Neuronal stem cell (in vitro differentiated cells): Measurements from ENCODE around the gene ZBTB42.
"Not testable (repeated sequence)": the region's sequence is repeated elsewhere in the genome, so short reads cannot be mapped to it uniquely, and the experiment has no call there.

Source experiments
- DNase-seq: peaks from one replicate; pipeline ENCODE4 v3.0.0-alpha.2; 2013; ENCODE audit warnings: low spot score
- H2AFZ ChIP-seq: one replicate; pipeline ENCODE4 v1.6.1; 2013; ENCODE audit warnings: mild to moderate bottlenecking, low read length, inconsistent platforms
- H2AK5ac ChIP-seq: 2 replicates; pipeline ENCODE4 v1.6.1; 2013; ENCODE audit warnings: low read depth, mild to moderate bottlenecking, inconsistent platforms, low read length, moderate library complexity, mixed read lengths
- H2BK120ac ChIP-seq: 2 replicates; pipeline ENCODE4 v1.6.1; 2013; ENCODE audit warnings: low read depth, mild to moderate bottlenecking, inconsistent platforms, low read length, moderate library complexity, mixed read lengths
- H2BK12ac ChIP-seq: one replicate; pipeline ENCODE4 v1.6.1; 2013; ENCODE audit warnings: low read length, inconsistent platforms
- H2BK15ac ChIP-seq: 2 replicates; pipeline ENCODE4 v1.6.1; 2013; ENCODE audit warnings: mild to moderate bottlenecking, low read length, inconsistent platforms, mixed read lengths
- H2BK5ac ChIP-seq: one replicate; pipeline ENCODE4 v1.6.1; 2013; ENCODE audit warnings: inconsistent platforms, mild to moderate bottlenecking, low read length, moderate library complexity
- H3K14ac ChIP-seq: one replicate; pipeline ENCODE4 v1.6.1; 2013; ENCODE audit warnings: low read length, inconsistent platforms
- H3K18ac ChIP-seq: 2 replicates; pipeline ENCODE4 v1.6.1; 2013; ENCODE audit warnings: low read length, inconsistent platforms
- H3K23ac ChIP-seq: 2 replicates; pipeline ENCODE4 v1.6.1; 2013; ENCODE audit warnings: low read depth, mild to moderate bottlenecking, mixed read lengths, low read length, inconsistent platforms; ENCODE audit not compliant: poor library complexity
- H3K27ac ChIP-seq: replicated peaks from 3 replicates; pipeline ENCODE4 v1.5.1; 2013; ENCODE audit warnings: low read length, inconsistent platforms
- H3K27me3 ChIP-seq, 3 experiments: 2 replicates each; pipeline ENCODE4 v1.6.1; 2013; ENCODE audit warnings: low read length in 3 of 3, mild to moderate bottlenecking in 2 of 3, inconsistent platforms in 1 of 3, low read depth in 1 of 3, mixed read lengths in 1 of 3, moderate library complexity in 1 of 3; ENCODE audit not compliant: control insufficient read depth in 3 of 3, insufficient read depth in 3 of 3
- H3K36me3 ChIP-seq, 2 donors: replicated peaks in 1 of 2; 2 replicates each; pipeline ENCODE4 v1.6.1; 2013; ENCODE audit warnings: low read length in 2 of 2; ENCODE audit not compliant: control insufficient read depth in 2 of 2, insufficient read depth in 2 of 2
- H3K4ac ChIP-seq: 2 replicates; pipeline ENCODE4 v1.6.1; 2013; ENCODE audit warnings: inconsistent platforms, mild to moderate bottlenecking, low read length, moderate library complexity
- H3K4me1 ChIP-seq, 2 donors: 1 replicate in 1 of 2; 2 replicates in 1 of 2; pipeline ENCODE4 v1.6.1; 2013; ENCODE audit warnings: low read length in 2 of 2, low read depth in 1 of 2; ENCODE audit not compliant: control insufficient read depth in 2 of 2, insufficient read depth in 1 of 2
- H3K4me2 ChIP-seq: one replicate; pipeline ENCODE4 v1.6.1; 2013; ENCODE audit warnings: mild to moderate bottlenecking, low read length, inconsistent platforms; ENCODE audit not compliant: insufficient read depth, poor library complexity, severe bottlenecking
- H3K4me3 ChIP-seq, 2 donors: 2 replicates each; pipeline ENCODE4 v1.5.1; 2013; ENCODE audit warnings: low read length in 2 of 2, mild to moderate bottlenecking in 2 of 2, inconsistent platforms in 1 of 2, moderate library complexity in 1 of 2
- H3K79me1 ChIP-seq: one replicate; pipeline ENCODE4 v1.6.1; 2013; ENCODE audit warnings: low read depth, mild to moderate bottlenecking, inconsistent platforms, low read length, moderate library complexity
- H3K9ac ChIP-seq: one replicate; pipeline ENCODE4 v1.6.1; 2013; ENCODE audit warnings: mild to moderate bottlenecking, low read depth, low read length, inconsistent platforms; ENCODE audit not compliant: poor library complexity
- H3K9me3 ChIP-seq, 2 donors: replicated peaks in 1 of 2; 2 replicates each; pipeline versions ENCODE3 to v1.6.1; 2013; ENCODE audit warnings: low read length in 2 of 2, mild to moderate bottlenecking in 2 of 2, inconsistent platforms in 1 of 2, low read depth in 1 of 2, mixed read lengths in 1 of 2, moderate library complexity in 1 of 2; ENCODE audit not compliant: control insufficient read depth in 2 of 2, insufficient read depth in 1 of 2
- H4K8ac ChIP-seq: one replicate; pipeline ENCODE4 v1.6.1; 2013; ENCODE audit warnings: low read depth, mild to moderate bottlenecking, inconsistent platforms, low read length, moderate library complexity
- H4K91ac ChIP-seq: one replicate; pipeline ENCODE4 v1.6.1; 2013; ENCODE audit warnings: low read length, low read depth, mild to moderate bottlenecking, inconsistent platforms; ENCODE audit not compliant: poor library complexity
- WGBS, 2 donors: extraction: QIAGEN DNeasy Blood & Tissue Kit; methylation state at CpG; one replicate each; pipeline ENCODE4 v1.1.7; 2013; ENCODE audit warnings: missing lambda C conversion rate in 2 of 2, mixed read lengths in 1 of 2; ENCODE audit not compliant: insufficient read length in 2 of 2, insufficient replicate concordance in 1 of 2; ENCODE audit errors: extremely low coverage in 2 of 2; 5-methylcytosine and 5-hydroxymethylcytosine counted together

Gene ZBTB42

GRCh38 chr14:104814701-104815100, 13.8 kb downstream of the ZBTB42 start:
- not testable (repeated sequence) for H3K14ac ChIP-seq, H3K27ac ChIP-seq, H2BK120ac ChIP-seq, H2BK12ac ChIP-seq, H3K4me1 ChIP-seq, H4K91ac ChIP-seq, H3K4ac ChIP-seq, H2AFZ ChIP-seq, H2BK5ac ChIP-seq, H3K79me1 ChIP-seq, DNase-seq, H3K4me2 ChIP-seq, H3K9me3 ChIP-seq, H3K23ac ChIP-seq, H2BK15ac ChIP-seq, H3K27me3 ChIP-seq, H3K18ac ChIP-seq, H2AK5ac ChIP-seq, H3K9ac ChIP-seq, H4K8ac ChIP-seq
- no CpG with 5 or more reads among the region's 15 CpGs for WGBS, 2 donors
- Histone ChIP-seq H3K36me3 (peaks cover 0 to 15% of the 10 kb centered on the region in 2 donors), H3K4me3 (peak overlapping the region in 1 of 2 donors; percentile 79)

DNA sequence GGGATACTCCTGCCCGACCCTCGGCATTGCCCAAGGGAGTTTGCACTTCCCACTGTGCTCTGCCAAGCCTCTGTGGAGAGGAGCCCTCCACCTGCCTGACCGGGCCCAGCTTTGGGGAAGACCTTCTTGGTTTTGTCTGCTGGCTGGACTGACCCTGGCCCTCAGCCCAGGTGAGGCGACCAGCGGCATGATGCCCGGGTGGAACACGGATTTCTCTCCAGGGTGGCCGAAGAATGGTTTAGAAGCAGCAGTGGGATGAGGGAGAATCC, 15.6 kb downstream of the ZBTB42 start:
- H2BK5ac ChIP-seq = no peak overlapping the region
- H3K4me2 ChIP-seq = peak overlapping the region; percentile 96
- H3K14ac ChIP-seq = peak overlapping the region; percentile 94
- no peak overlapping the region for H4K91ac ChIP-seq
- H2BK120ac ChIP-seq = peak overlapping the region; percentile 35
- H2BK15ac ChIP-seq = peak overlapping the region; percentile 96
- H2BK12ac ChIP-seq = no peak overlapping the region
- peak overlapping the region; percentile 90 for H2AFZ ChIP-seq
- no peak overlapping the region for H3K27ac ChIP-seq
- H3K36me3 ChIP-seq = peaks cover 0 to 15% of the 10 kb centered on the region in 2 donors
- H3K23ac ChIP-seq = peak overlapping the region; percentile 98
- H3K9ac ChIP-seq = peak overlapping the region; percentile 100
- H3K79me1 ChIP-seq = peaks cover 2% of the 10 kb centered on the region
- H3K4me1 ChIP-seq = peaks cover 5 to 8% of the 10 kb centered on the region in 2 donors
- peak overlapping the region; percentile 38 for H3K4ac ChIP-seq
- H3K4me3 ChIP-seq = peak overlapping the region; percentile 79 to 92
- H3K27me3 ChIP-seq = peaks cover 0 to 4% (median 0%) of the 10 kb centered on the region in 3 experiments
- WGBS, 2 donors = no CpG with 5 or more reads among the region's 8 CpGs
- H3K18ac ChIP-seq = peak overlapping the region; percentile 100
- H3K9me3 ChIP-seq = no peaks in the 10 kb centered on the region
- peak overlapping the region; percentile 100 for H4K8ac ChIP-seq
- H2AK5ac ChIP-seq = peak overlapping the region; percentile 96
- DNase-seq = no peak

GRCh38 chr14:104817930-104818713, 17.2 kb downstream of the ZBTB42 start:
- Histone ChIP-seq H4K8ac (peak overlapping the region; percentile 21), H3K4me2 (no peak overlapping the region)

GRCh38 chr14:104818714-104819161, 17.8 kb downstream of the ZBTB42 start:
- Histone ChIP-seq H2BK12ac (no peak overlapping the region), H2BK120ac (no peak overlapping the region), H2BK5ac (no peak overlapping the region), H3K9me3 (no peaks in the 10 kb centered on the region), H3K23ac (no peak overlapping the region), H3K4me3 (no peak overlapping the region), H3K4me1 (peaks cover 5 to 8% of the 10 kb centered on the region in 2 donors), H3K9ac (no peak overlapping the region), H3K4me2 (no peak overlapping the region), H3K79me1 (no peaks in the 10 kb centered on the region), H3K27me3 (peaks cover 0 to 4% (median 0%) of the 10 kb centered on the region in 3 experiments), H3K4ac (no peak overlapping the region), H3K36me3 (peaks cover 0 to 11% of the 10 kb centered on the region in 2 donors), H2BK15ac (no peak overlapping the region), H2AFZ (no peak overlapping the region), H4K8ac (peak overlapping the region; percentile 21), H3K18ac (no peak overlapping the region), H3K27ac (no peak overlapping the region), H4K91ac (no peak overlapping the region), H3K14ac (no peak overlapping the region), H2AK5ac (no peak overlapping the region)
- whole genome bisulfite sequencing, 2 donors = no CpG with 5 or more reads among the region's 9 CpGs
- DNase-seq = no peak

More at GRCh38 chr14:104817930-104818713, 17.2 kb downstream of the ZBTB42 start:
- no CpG with 5 or more reads among the region's 8 CpGs for WGBS, 2 donors
- Histone ChIP-seq H3K79me1 (peaks cover 2% of the 10 kb centered on the region), H2AK5ac (no peak overlapping the region), H3K9ac (no peak overlapping the region), H2BK120ac (no peak overlapping the region), H2BK15ac (no peak overlapping the region), H3K4me1 (peaks cover 5 to 8% of the 10 kb centered on the region in 2 donors), H3K27me3 (peaks cover 0 to 4% (median 0%) of the 10 kb centered on the region in 3 experiments), H3K18ac (no peak overlapping the region), H3K4ac (no peak overlapping the region), H4K91ac (no peak overlapping the region), H3K14ac (no peak overlapping the region), H2BK12ac (no peak overlapping the region), H3K23ac (no peak overlapping the region), H3K9me3 (no peaks in the 10 kb centered on the region), H3K27ac (no peak overlapping the region), H2BK5ac (no peak overlapping the region), H2AFZ (no peak overlapping the region), H3K36me3 (peaks cover 0 to 15% of the 10 kb centered on the region in 2 donors), H3K4me3 (peak overlapping the region in 1 of 2 donors; percentile 5)
- no peak for DNase-seq
